HepG2 (cell line): Measurements from ENCODE around the gene TPD52L2.

Experiments used
- ARNT ChIP-seq: fragments of 450-650 bp; IDR thresholded peaks from 2 replicates; pipeline ENCODE4 v1.6.1; 2017
- ATF3 ChIP-seq: sonication (generic); formaldehyde crosslinking; IDR thresholded peaks from 2 replicates; pipeline ENCODE4 v1.4.0; 2020; ENCODE audit warnings: missing genetic modification reagents
- BCLAF1 ChIP-seq: fragments of 450-650 bp; IDR thresholded peaks from 2 replicates; pipeline ENCODE4 v1.6.1; 2017; ENCODE audit warnings: mild to moderate bottlenecking
- CTCF ChIP-seq: sonication (generic); formaldehyde crosslinking; IDR thresholded peaks from 2 replicates; pipeline ENCODE4 v1.5.0; 2020; ENCODE audit warnings: mild to moderate bottlenecking, missing genetic modification reagents, moderate library complexity
- E2F1 ChIP-seq: sonication (generic); formaldehyde crosslinking; IDR thresholded peaks from 2 replicates; pipeline ENCODE4 v1.5.0; 2020; ENCODE audit warnings: missing genetic modification reagents
- HDAC1 ChIP-seq: sonication (generic); formaldehyde crosslinking; IDR thresholded peaks from 2 replicates; pipeline ENCODE4 v1.5.1; 2020; ENCODE audit warnings: mild to moderate bottlenecking, missing genetic modification reagents
- ZNF143 ChIP-seq: sonication (generic); formaldehyde crosslinking; IDR thresholded peaks from 2 replicates; pipeline ENCODE4 v1.4.0; 2020; ENCODE audit warnings: missing genetic modification reagents
- ZNF629 ChIP-seq: sonication (generic); formaldehyde crosslinking; conservative IDR thresholded peaks from 2 replicates; pipeline ENCODE4 v1.5.0; 2020; ENCODE audit warnings: missing genetic modification reagents
- ZSCAN29 ChIP-seq: sonication (generic); formaldehyde crosslinking; conservative IDR thresholded peaks from 2 replicates; pipeline ENCODE4 v1.4.0; 2020; ENCODE audit warnings: mild to moderate bottlenecking, missing genetic modification reagents

GRCh38 chr20:63815615-63816253 is 49.3 kb upstream of the TPD52L2 start:
- TF ChIP-seq ZSCAN29 (CRISPR knock-in tag), result no peak
- TF ChIP-seq ZNF629 (CRISPR knock-in tag), result no peak
- TF ChIP-seq ZNF143, result no peak
- TF ChIP-seq CTCF (CRISPR knock-in tag), result no peak
- TF ChIP-seq HDAC1 (CRISPR knock-in tag), result no peak
- no peak for TF ChIP-seq BCLAF1
- TF ChIP-seq E2F1 (CRISPR knock-in tag), result no peak
- TF ChIP-seq ARNT, result no peak
- TF ChIP-seq ATF3 (CRISPR knock-in tag), result no peak
